HG02763 (cell line): ENCODE data around the gene CAMK1D.
"Not testable (repeated sequence)": the region's sequence is repeated elsewhere in the genome, so short reads cannot be mapped to it uniquely, and the experiment has no call there.

ENCODE experiments used
- ATAC-seq: cut with Tn5 transposase; IDR thresholded peaks from one replicate; pipeline ENCODE4 v1.9.1; 2021; ENCODE audit warnings: mild to moderate bottlenecking, moderate library complexity; ENCODE audit not compliant: unreplicated experiment

The CAMK1D gene

DNA sequence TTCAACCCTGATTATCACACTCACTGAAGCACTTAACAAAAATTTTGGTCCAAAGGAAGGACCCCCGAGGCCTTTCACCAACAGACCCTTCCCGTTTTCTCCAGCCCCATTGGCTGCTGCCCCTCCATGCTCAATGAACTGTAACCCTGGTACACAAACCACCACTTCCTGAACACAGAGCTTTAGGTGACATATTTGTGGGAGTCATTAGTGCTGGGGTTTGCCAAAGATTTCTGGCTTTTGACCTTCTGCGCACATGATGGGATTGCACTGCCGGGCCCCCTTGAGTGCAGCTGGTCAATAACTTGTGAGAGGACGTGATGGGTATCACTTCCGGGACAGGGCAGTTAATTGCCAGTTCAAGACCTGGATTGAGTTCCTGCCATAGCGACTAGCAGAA lies 9.0 kb upstream of the CAMK1D start:
- no peak for ATAC-seq

DNA sequence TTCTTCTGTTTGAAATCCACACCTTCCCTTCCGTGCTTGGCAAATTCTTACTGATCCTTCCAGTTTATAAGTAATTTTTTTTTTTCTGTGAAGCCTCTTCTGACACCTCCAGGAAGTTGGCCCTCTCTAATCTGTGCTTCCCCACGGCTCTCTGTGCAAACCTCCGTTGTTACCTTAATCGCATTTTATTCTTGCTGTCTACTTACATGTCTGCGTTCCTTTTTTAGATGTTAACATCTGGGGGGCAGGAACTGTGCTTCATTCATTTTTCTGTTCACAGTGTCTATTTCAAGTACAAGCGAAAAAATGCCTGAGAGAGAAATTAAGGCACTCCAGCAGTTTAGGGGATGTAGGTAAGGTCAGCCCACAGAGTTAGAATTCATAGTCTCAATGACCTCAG lies 8.4 kb upstream of the CAMK1D start:
- ATAC-seq: no peak

GRCh38 chr10:12341526-12341925 lies 7.8 kb upstream of the CAMK1D start:
- ATAC-seq: no peak

GRCh38 chr10:12344375-12345110 lies 4.8 kb upstream of the CAMK1D start:
- ATAC-seq: no peak

- ATAC-seq: no peak
Observed at GRCh38 chr10:12346707-12347106, 2.6 kb upstream of the CAMK1D start.

DNA sequence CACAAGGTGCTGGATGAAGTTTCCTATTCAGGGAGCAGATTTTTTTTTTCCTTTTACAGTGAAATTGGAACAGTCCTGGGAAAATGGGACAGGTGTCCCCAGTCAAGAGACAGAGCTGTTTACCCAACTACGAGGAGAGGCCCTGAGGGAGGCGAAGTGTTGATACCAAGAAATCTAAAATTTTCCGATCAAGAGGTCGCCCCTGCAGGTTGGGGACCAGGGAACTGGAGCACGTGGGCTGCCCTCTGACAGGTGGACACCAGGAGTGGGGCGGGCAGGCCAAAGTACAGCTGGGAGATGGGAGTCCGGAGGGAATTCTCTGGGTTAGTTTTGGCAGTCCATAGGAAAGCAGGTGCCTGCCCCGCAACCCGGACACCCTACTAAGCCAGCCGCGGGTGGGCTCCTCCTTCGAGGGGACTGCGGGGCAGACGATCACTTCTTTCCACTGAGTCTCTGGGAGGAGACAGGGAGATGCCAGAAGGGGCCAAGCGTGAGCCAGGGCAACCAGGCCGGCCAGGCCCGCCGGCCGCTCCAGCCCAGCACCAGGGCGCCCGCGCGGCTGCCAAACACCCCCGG lies 965 bp upstream of the CAMK1D start:
- ATAC-seq: no peak

DNA sequence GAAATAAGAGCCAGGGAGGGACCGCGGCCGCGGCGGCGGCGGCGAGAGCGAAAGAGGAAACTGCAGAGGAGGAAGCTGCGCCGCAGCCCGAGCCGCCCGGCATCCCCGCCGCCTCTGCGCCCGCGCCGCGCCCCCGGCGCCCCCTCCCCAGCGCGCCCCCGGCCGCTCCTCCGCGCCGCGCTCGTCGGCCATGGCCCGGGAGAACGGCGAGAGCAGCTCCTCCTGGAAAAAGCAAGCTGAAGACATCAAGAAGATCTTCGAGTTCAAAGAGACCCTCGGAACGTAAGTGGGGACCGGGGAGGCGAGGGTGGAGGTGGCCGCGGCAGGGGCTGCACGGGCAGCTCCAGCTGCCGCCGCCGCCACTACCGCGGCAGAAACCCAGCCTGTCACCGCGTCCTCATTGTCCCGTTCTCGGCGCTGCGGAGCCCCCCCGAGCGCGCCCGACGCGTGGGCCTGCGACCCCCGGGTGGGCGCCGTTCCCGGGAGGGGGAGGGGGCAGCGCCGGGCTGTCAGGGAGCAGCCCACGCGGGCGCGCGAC lies 351 bp downstream of the CAMK1D start:
- ATAC-seq: peak; percentile 50

DNA sequence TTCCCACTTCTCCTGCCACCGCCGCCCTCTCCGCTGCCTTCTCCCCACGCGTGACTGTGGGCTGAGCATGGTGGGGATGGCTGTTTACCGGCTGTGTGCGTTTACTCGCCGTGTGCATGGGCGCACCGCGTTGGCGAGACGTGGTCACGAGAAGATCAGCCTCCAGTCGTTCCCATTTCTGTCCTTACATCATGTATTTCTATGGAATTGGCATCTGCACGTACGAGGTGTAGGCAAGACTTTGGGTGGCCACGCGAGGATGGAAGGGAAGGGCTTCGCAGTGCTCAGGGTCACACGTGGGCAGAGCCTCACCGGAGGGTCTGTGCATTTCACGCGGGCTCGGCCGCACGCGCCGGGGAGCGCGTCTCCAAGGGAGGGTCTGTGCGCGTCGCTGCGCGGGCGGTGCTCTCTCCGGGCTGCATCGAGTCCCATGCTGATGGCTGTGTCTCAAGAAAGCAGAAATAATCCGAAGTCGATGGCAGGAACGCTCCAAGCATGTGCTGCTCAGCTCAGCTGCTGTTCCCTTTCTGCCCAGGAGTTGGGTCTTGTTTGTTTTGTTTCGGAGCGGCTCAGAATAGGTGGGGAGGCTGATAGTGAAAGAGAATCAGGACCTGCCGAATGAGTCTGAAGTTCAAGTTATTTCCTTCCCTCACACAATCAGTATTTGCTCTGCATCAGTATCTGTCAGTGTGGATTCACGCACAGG lies 973 bp downstream of the CAMK1D start:
- no peak for ATAC-seq

- ATAC-seq: no peak
Observed at GRCh38 chr10:12350925-12351324, 1.6 kb downstream of the CAMK1D start.

DNA sequence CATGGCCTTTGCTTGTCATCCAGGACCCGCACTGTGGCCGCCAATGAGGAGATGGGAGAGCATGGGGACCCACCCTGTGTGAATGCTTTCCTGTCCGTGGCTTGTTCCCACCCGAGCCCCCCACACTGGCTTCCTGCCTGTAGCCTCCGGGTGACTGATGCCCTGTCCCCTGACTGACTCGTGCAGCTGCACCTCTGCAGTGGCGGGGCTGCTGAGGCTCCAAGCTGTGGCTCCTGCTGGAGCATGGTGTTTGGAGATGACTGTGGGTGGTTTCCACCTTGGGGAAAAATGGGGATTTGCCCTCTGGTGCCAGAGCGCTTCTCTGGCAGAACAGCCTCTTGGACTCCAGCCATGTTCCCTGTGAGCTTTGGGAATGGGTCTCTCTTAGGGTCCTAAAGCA lies 2.1 kb downstream of the CAMK1D start:
- ATAC-seq: no peak

DNA sequence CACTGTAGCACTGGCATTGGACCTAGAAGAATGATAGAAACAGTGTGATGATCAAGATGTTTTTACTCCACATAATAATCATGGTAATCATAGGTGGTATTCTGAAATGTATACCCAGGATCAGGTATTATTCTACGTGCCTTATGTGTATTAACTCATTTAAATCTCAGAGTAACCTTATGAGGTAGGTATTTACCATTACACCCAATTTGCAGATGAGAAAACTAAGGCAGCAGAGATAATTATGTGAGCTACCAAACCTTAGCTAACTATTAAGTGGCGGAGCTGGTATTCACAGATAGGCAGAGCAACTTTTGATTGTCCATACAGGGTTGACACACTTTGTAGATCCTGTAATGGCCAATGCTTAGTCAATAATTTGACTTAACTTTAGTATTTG lies 2.5 kb downstream of the CAMK1D start:
- no peak for ATAC-seq

- no peak for ATAC-seq
Observed at GRCh38 chr10:12353399-12354242, 4.3 kb downstream of the CAMK1D start.

- not testable (repeated sequence) for ATAC-seq
Observed at GRCh38 chr10:12354696-12355095, 5.3 kb downstream of the CAMK1D start.

- no peak for ATAC-seq
Observed at GRCh38 chr10:12355384-12355783, 6.0 kb downstream of the CAMK1D start.

- ATAC-seq: no peak
Observed at GRCh38 chr10:12357525-12358151, 8.3 kb downstream of the CAMK1D start.

DNA sequence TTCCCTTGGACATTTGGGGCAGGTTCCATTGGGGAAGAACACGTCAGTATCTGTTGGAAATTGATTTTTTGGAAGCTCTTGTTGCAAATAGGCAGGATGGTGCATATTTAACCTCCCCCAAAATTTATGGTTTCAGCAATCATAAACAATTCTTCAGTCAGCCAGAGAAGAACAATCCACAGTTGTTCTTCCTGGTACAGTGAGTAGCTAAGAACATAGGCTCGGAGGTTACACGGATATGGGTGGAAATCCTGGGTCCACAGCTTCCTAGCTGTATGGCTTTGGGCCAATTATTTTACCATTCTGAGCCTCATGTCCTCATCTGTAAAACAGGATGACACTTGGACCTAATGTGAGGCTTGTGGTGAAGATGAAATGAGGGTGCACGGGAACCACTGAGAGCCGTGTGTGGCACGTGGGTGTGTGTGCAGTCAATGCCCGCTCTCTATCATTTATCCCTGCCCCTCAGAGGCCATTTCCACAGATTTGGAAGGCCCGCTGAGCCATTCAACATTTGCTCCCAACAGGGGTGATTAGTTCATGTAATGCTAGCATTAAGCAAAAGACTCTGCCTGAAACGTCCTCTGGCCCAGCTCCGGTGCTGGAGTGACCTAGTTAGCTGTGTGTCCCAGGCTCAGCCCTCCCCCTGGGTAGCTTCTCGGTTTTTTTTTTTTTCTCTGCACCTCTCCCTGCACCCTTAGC lies 9.7 kb downstream of the CAMK1D start:
- ATAC-seq: no peak

GRCh38 chr10:12360461-12360860 lies 11.1 kb downstream of the CAMK1D start:
- ATAC-seq: no peak

GRCh38 chr10:12361115-12361514 lies 11.8 kb downstream of the CAMK1D start:
- ATAC-seq: not testable (repeated sequence)

GRCh38 chr10:12364559-12364958 lies 15.2 kb downstream of the CAMK1D start:
- ATAC-seq: no peak

DNA sequence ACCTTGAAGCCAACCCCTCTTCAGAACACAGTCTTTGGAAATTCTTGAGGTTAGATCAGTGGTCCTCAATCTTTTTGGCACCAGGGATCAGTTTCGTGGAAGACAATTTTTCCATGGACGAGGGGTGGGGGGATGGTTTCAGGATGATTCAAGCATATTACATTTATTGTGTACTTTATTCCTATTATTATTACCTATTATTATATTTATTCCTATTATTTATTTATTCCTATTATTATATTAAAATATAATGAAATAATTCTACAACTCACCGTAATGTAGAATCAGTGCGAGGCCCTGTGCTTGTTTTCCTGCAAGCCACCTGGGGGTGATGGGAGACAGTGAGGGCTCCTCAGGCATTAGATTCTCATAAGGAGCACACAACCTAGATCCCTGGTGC lies 17.9 kb downstream of the CAMK1D start:
- no peak for ATAC-seq
